Fibroblast of lung (primary cell): ENCODE data around the gene GTPBP2. TPM values are rescaled to one million over a fixed set of nuclear protein-coding genes. Genes with fewer than 3 reads are reported as not detected.

Source experiments
- DNase-seq, 2 donors: peaks; one replicate each; pipeline versions ENCODE4 v3.0.0 to v3.0.0-alpha.2; 2010; ENCODE audit warnings: low read depth in 2 of 2
- H2AFZ ChIP-seq: 2 replicates; pipeline ENCODE4 v1.5.1; 2012; ENCODE audit warnings: low read length, control low read depth, inconsistent platforms
- H3K27ac ChIP-seq: 2 replicates; pipeline ENCODE4 v1.5.1; 2011; ENCODE audit warnings: low read length, control low read depth; ENCODE audit not compliant: insufficient read depth
- H3K27me3 ChIP-seq: 2 replicates; pipeline ENCODE4 v1.5.1; 2011; ENCODE audit warnings: mild to moderate bottlenecking, low read length; ENCODE audit not compliant: control insufficient read depth, insufficient read depth
- H3K36me3 ChIP-seq: 2 replicates; pipeline ENCODE4 v1.5.1; 2011; ENCODE audit warnings: low read length; ENCODE audit not compliant: control insufficient read depth, insufficient read depth
- H3K4me1 ChIP-seq: 2 replicates; pipeline ENCODE4 v1.5.1; 2011; ENCODE audit warnings: low read length; ENCODE audit not compliant: control insufficient read depth, insufficient read depth; ENCODE audit errors: extremely low read depth
- H3K4me2 ChIP-seq: 2 replicates; pipeline ENCODE4 v1.5.1; 2011; ENCODE audit warnings: low read length, control low read depth; ENCODE audit not compliant: insufficient read depth; ENCODE audit errors: extremely low read depth
- H3K4me3 ChIP-seq, 4 experiments: fragments of 200-600 bp in 1 of 4; sonication (generic) in 1 of 4; replicated peaks in 1 of 4; 2 replicates each; pipeline ENCODE4 v1.5.1; 2011 to 2016; ENCODE audit warnings: low read length in 4 of 4, low read depth in 3 of 4, mild to moderate bottlenecking in 3 of 4, control low read depth in 2 of 4, inconsistent platforms in 1 of 4, mixed read lengths in 1 of 4; ENCODE audit not compliant: insufficient read depth in 1 of 4; ENCODE audit errors: control extremely low read depth in 1 of 4
- H3K79me2 ChIP-seq: 2 replicates; pipeline ENCODE4 v1.5.1; 2012; ENCODE audit warnings: mild to moderate bottlenecking, low read length, inconsistent platforms; ENCODE audit not compliant: control insufficient read depth, insufficient read depth
- H3K9ac ChIP-seq: 2 replicates; pipeline ENCODE4 v1.5.1; 2011; ENCODE audit warnings: mild to moderate bottlenecking, low read length, control low read depth; ENCODE audit not compliant: insufficient read depth
- H3K9me3 ChIP-seq: 2 replicates; pipeline ENCODE4 v1.5.1; 2012; ENCODE audit warnings: low read depth, low read length; ENCODE audit not compliant: control insufficient read depth, insufficient read depth
- H4K20me1 ChIP-seq: 2 replicates; pipeline ENCODE4 v1.5.1; 2011; ENCODE audit warnings: low read length; ENCODE audit not compliant: control insufficient read depth, insufficient read depth; ENCODE audit errors: extremely low read depth
- EZH2 ChIP-seq: IDR thresholded peaks from 2 replicates; pipeline ENCODE4 v1.5.1; 2012; ENCODE audit warnings: low read length, control low read depth, mild to moderate bottlenecking; ENCODE audit errors: missing control alignments
- polyA plus RNA-seq, 2 donors: library from polyadenylated mRNA; depleted of rRNA in 1 of 2; stranded (reverse) in 1 of 2; unstranded in 1 of 2; fragments of >200 nt; gene quantifications; 2 replicates each; pipeline ENCODE4 v1.2.1, GENCODE V29; 2011 to 2012; ENCODE audit warnings: missing spikeins in 1 of 2
- total RNA-seq: library from RNA; depleted of rRNA; stranded (reverse); fragments of >200 nt; gene quantifications from 2 replicates; pipeline ENCODE4 v1.2.1, GENCODE V29; 2014
- TF ChIP-seq, protein P1 (sequence below), 2 donors: IDR thresholded peaks in 1 of 2; conservative IDR thresholded peaks in 1 of 2; 1 replicate in 1 of 2; 2 replicates in 1 of 2; pipeline ENCODE4 v1.5.1; 2011 to 2012; ENCODE audit warnings: low read length in 2 of 2, control low read depth in 1 of 2, inconsistent platforms in 1 of 2, low read depth in 1 of 2, mild to moderate bottlenecking in 1 of 2

The GTPBP2 gene
- total and polyA plus RNA-seq, 2 donors (not counting 1 experiment from before 2014, with no cell fraction given), result 45.2 to 174 TPM

DNA sequence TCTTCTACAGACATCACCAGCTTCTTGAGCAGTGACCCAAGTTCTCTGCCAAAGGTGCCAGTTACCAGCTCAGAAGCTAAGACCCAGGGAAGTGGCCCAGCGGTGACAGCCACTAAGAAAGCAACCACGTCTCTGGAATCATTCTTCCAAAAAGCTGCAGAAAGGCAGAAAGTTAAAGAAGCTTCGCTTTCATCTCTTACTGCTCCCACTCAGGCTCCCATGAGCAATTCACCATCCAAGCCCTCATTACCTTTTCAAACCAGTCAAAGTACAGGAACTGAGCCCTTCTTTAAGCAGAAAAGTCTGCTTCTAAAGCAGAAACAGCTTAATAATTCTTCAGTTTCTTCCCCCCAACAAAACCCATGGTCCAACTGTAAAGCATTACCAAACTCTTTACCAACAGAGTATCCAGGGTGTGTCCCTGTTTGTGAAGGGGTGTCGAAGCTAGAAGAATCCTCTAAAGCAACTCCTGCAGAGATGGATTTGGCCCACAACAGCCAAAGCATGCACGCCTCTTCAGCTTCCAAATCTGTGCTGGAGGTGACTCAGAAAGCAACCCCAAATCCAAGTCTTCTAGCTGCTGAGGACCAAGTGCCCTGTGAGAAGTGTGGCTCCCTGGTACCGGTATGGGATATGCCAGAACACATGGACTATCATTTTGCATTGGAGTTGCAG, 15.2 kb downstream of the GTPBP2 start:
- H2AFZ ChIP-seq, result no peak overlapping the region
- H3K36me3 ChIP-seq, result peaks cover 9% of the 10 kb centered on the region
- H3K27ac ChIP-seq, result no peak overlapping the region
- no peaks in the 10 kb centered on the region for H3K79me2 ChIP-seq
- no peaks in the 10 kb centered on the region for H3K4me1 ChIP-seq
- no peaks in the 10 kb centered on the region for H3K27me3 ChIP-seq
- no peaks in the 10 kb centered on the region for H4K20me1 ChIP-seq
- no peak overlapping the region for H3K4me3 ChIP-seq
- no peaks in the 10 kb centered on the region for H3K9me3 ChIP-seq
- no peak overlapping the region for H3K9ac ChIP-seq
- TF ChIP-seq EZH2, result no peak
- TF ChIP-seq, protein P1, sequence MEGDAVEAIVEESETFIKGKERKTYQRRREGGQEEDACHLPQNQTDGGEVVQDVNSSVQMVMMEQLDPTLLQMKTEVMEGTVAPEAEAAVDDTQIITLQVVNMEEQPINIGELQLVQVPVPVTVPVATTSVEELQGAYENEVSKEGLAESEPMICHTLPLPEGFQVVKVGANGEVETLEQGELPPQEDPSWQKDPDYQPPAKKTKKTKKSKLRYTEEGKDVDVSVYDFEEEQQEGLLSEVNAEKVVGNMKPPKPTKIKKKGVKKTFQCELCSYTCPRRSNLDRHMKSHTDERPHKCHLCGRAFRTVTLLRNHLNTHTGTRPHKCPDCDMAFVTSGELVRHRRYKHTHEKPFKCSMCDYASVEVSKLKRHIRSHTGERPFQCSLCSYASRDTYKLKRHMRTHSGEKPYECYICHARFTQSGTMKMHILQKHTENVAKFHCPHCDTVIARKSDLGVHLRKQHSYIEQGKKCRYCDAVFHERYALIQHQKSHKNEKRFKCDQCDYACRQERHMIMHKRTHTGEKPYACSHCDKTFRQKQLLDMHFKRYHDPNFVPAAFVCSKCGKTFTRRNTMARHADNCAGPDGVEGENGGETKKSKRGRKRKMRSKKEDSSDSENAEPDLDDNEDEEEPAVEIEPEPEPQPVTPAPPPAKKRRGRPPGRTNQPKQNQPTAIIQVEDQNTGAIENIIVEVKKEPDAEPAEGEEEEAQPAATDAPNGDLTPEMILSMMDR (conservative IDR thresholded peaks at IDR 0.05 in 1 of 2, IDR thresholded peaks at IDR 0.05 in 1 of 2; ENCODE audit: low read depth in 1 of 2, low read length in 2 of 2), result no peak
- H3K4me2 ChIP-seq, result no peak overlapping the region
- DNase-seq, result no peak

DNA sequence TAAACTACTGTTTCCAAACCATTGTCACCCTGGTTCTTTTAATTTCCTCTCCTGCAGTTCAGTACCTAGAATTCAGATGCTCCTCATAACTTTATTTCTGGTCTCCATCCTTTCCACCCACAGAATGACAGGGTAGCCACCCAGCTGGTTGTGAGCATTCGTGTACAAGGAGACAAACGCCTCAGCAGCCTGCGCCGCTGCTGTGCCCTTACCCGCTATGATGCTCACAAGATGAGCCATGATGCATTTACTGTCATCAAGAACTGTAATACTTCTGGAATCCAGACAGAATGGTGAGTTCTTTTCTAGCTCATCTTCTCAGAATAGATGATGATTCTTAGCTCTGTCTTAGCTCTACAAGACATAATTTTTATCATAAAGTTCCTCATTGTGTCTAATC, 18.6 kb downstream of the GTPBP2 start:
- Histone ChIP-seq H2AFZ (no peak overlapping the region), H3K79me2 (no peaks in the 10 kb centered on the region), H3K9me3 (no peaks in the 10 kb centered on the region), H3K27me3 (no peaks in the 10 kb centered on the region), H3K4me1 (no peaks in the 10 kb centered on the region), H3K27ac (no peak overlapping the region), H3K4me2 (no peak overlapping the region), H3K9ac (no peak overlapping the region), H4K20me1 (no peaks in the 10 kb centered on the region), H3K4me3 (no peak overlapping the region), H3K36me3 (peaks cover 7% of the 10 kb centered on the region)
- TF ChIP-seq, protein P1 (conservative IDR thresholded peaks at IDR 0.05 in 1 of 2, IDR thresholded peaks at IDR 0.05 in 1 of 2; ENCODE audit: low read depth in 1 of 2, low read length in 2 of 2), result no peak
- no peak for TF ChIP-seq EZH2
- no peak for DNase-seq

DNA sequence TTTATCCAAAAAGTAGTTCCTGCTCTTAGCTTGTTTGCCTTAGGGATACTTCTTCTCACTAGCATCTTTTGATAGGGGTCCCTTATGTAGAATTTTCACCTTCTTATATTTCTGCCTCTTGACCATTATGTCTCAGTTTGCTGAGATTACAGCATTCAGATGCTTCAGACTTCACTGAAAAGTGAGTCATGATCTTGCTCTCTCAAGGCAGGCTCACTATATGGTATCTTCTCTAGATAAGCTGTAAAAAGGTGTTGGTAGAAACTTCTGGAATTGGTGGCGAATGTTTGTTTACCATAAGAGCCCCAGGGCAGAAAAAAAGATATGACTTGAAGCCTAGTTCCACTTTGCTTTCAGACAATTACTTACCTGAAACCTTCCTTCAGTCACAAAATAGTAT, 19.7 kb downstream of the GTPBP2 start:
- Histone ChIP-seq H3K4me2 (no peak overlapping the region), H3K36me3 (peaks cover 5% of the 10 kb centered on the region), H2AFZ (no peak overlapping the region)

More for the DNA sequence above, 19.7 kb downstream of the GTPBP2 start:
- no peak overlapping the region for H3K27ac ChIP-seq
- H4K20me1 ChIP-seq, result no peaks in the 10 kb centered on the region
- DNase-seq, result no peak
- TF ChIP-seq, protein P1 (conservative IDR thresholded peaks at IDR 0.05 in 1 of 2, IDR thresholded peaks at IDR 0.05 in 1 of 2; ENCODE audit: low read depth in 1 of 2, low read length in 2 of 2), result no peak
- TF ChIP-seq EZH2, result no peak
- no peak overlapping the region for H3K4me3 ChIP-seq
- H3K9me3 ChIP-seq, result no peaks in the 10 kb centered on the region
- H3K27me3 ChIP-seq, result no peaks in the 10 kb centered on the region
- H3K4me1 ChIP-seq, result no peaks in the 10 kb centered on the region
- no peaks in the 10 kb centered on the region for H3K79me2 ChIP-seq
- H3K9ac ChIP-seq, result no peak overlapping the region
